ENCODE measurements around the gene GSTA1.
"Not testable (repeated sequence)": the region's sequence is repeated elsewhere in the genome, so short reads cannot be mapped to it uniquely, and the experiment has no call there.

The GSTA1 gene

GRCh38 chr6:52814545-52814944 lies 10.9 kb upstream of the GSTA1 start:
- H3K4me3 ChIP-seq, H3K27ac ChIP-seq: not testable (repeated sequence)

- not testable (repeated sequence) for H3K27ac ChIP-seq
Observed at GRCh38 chr6:52809777-52810176, 6.2 kb upstream of the GSTA1 start.

GRCh38 chr6:52808660-52809059 lies 5.0 kb upstream of the GSTA1 start:
- no peak overlapping the region for H3K27ac ChIP-seq
- H3K4me3 ChIP-seq, result no peak overlapping the region

More at GRCh38 chr6:52809777-52810176, 6.2 kb upstream of the GSTA1 start:
- H3K4me3 ChIP-seq, result not testable (repeated sequence)

GRCh38 chr6:52802806-52803205 lies 810 bp downstream of the GSTA1 start:
- no peak overlapping the region for H3K4me3 ChIP-seq
- H3K27ac ChIP-seq, result no peak overlapping the region

DNA sequence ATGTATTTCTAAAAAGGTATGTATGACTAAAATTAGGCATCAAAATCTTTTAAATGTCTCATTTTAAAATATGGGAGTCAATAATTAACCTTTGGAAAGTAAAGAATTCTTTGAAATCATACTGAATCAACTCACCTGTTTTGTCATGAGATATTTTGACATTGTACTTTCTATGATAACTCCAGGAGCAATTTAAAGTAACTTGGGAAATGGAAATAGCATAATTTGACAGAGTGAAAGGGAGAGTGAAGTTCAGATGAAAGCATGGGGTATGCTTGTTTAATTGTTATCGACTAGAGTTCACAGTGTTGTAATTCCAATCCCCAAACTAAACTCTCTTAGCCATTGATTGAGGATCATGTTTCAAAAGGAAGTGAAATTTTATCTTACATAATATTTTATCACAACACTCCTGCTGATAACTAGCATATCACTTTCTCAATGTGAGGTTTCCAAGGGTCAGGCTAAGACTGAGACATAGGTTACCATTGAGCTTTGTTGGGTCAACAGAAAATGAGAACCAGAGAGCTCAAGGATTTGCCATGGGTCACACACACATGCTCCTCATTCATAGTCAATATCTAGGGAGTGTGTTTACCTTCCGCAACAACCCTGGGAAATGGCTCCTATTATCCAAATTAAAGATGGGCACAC lies 2.3 kb downstream of the GSTA1 start:
- no peak overlapping the region for H3K27ac ChIP-seq
- no peak overlapping the region for H3K4me3 ChIP-seq

- H3K4me3 ChIP-seq, H3K27ac ChIP-seq: not testable (repeated sequence)
Observed at GRCh38 chr6:52799272-52799671, 4.3 kb downstream of the GSTA1 start.

GRCh38 chr6:52794366-52794765 lies 9.2 kb downstream of the GSTA1 start:
- H3K4me3 ChIP-seq, H3K27ac ChIP-seq: not testable (repeated sequence)

GRCh38 chr6:52790861-52791260 lies 12.8 kb downstream of the GSTA1 start:
- Histone ChIP-seq H3K4me3 (no peak overlapping the region), H3K27ac (no peak overlapping the region)

- H3K27ac ChIP-seq, H3K4me3 ChIP-seq: not testable (repeated sequence)
Observed at GRCh38 chr6:52789658-52790057, 14.0 kb downstream of the GSTA1 start.

GRCh38 chr6:52788478-52788877 lies 15.1 kb downstream of the GSTA1 start:
- no peak overlapping the region for H3K4me3 ChIP-seq
- no peak overlapping the region for H3K27ac ChIP-seq

GRCh38 chr6:52787917-52788316 lies 15.7 kb downstream of the GSTA1 start:
- Histone ChIP-seq H3K27ac (no peak overlapping the region), H3K4me3 (no peak overlapping the region)

GRCh38 chr6:52786249-52786956 lies 17.2 kb downstream of the GSTA1 start:
- no peak overlapping the region for H3K4me3 ChIP-seq
- no peak overlapping the region for H3K27ac ChIP-seq

GRCh38 chr6:52782696-52783274 lies 20.8 kb downstream of the GSTA1 start:
- H3K4me3 ChIP-seq, H3K27ac ChIP-seq: not testable (repeated sequence)

DNA sequence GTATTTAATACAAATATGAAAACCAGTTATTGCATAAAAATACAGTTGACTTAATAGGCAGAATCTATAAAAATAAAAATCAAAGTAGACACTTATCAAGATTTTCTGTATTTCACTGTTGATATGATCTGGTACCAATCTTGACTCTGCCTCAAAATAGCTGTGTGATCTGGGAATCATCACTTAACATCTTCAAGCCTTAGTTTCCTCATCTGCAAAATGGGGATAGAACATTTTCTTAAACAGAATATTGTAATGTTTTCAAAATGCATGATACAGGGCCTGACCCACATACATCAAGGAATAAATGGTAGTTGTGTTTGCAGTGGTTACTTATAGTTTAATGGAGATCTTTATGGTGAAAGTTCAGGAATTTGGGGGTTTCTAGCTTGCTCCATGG lies 21.4 kb downstream of the GSTA1 start:
- H3K27ac ChIP-seq, H3K4me3 ChIP-seq: not testable (repeated sequence)

GRCh38 chr6:52779237-52779636 lies 24.4 kb downstream of the GSTA1 start:
- Histone ChIP-seq H3K27ac (no peak overlapping the region), H3K4me3 (no peak overlapping the region)

DNA sequence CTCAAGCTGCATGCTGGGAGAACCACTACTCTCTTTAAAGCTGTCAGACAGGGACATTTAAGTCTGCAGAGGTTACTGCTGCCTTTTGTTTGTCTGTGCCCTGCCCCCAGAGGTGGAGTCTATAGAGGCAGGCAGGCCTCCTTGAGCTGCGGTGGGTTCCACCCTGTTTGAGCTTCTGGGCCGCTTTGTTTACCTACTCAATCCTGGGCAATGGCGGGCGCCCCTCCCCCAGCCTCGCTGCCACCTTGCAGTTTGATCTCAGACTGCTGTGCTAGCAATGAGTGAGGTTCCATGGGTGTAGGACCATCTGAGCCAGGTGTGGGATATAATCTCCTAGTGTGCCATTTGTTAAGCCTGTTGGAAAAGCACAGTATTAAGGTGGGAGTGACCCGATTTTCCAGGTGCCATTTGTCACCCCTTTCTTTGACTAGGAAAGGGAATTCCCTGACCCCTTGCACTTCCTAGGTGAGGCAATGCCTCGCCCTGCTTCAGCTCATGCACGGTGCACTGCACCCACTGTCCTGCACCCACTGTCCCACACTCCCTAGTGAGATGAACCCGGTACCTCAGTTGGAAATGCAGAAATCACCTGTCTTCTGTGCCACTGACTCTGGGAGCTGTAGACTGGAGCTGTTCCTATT lies 26.8 kb downstream of the GSTA1 start:
- not testable (repeated sequence) for H3K27ac ChIP-seq, H3K4me3 ChIP-seq

GRCh38 chr6:52769399-52769798 lies 34.2 kb downstream of the GSTA1 start:
- H3K4me3 ChIP-seq, H3K27ac ChIP-seq: not testable (repeated sequence)

GRCh38 chr6:52767658-52768057 lies 36.0 kb downstream of the GSTA1 start:
- H3K4me3 ChIP-seq, H3K27ac ChIP-seq: not testable (repeated sequence)

DNA sequence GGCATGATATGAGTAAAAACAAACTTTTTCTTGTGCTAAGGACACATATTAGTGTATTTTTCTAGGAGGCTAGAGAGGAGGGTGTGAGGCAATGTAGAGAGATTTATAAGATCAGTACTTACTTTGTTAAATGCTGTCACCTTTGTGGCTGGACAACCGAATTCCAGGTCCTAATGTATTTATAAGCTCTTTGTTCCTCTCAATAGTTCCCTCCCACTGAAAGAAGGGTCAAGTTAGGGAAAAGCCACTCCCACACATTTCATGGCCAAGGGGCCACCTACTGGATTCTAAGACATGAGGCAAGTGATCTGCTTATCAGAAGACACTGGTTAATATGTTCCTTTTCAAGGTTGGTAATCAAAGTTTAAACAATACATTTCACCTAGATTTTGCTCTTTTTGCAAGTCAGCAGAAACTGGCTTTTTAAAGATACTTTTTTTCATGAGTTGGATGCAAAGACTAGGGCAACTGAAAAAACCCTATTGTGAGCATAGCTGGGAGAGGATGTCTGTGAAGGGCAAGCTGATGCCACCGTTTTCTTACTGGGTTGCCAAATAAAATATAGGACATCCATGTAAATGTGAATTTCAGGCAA lies 40.2 kb downstream of the GSTA1 start, which contains the start of gene GSTA2:
Gene GSTA2 (minus strand): TSS at position 154 of the 595 bp plus-strand sequence. CDS start 5,528 bp downstream, outside the sequence.
- not testable (repeated sequence) for H3K4me3 ChIP-seq, H3K27ac ChIP-seq

All from skin epidermis (tissue), 12 donors.